MV-4-11 (cell line): ENCODE measurements around the gene CELF2.

Experiments
- DNase-seq: peaks from one replicate; lab custom pipeline; 2025; lab: John Stamatoyannopoulos, UW

CELF2 gene

GRCh38 chr10:11249808-11250195 lies 232.1 kb downstream of the CELF2 start:
- no peak for DNase-seq

- no peak for DNase-seq
Observed at GRCh38 chr10:11250304-11250703, 232.6 kb downstream of the CELF2 start.

GRCh38 chr10:11252887-11253286 lies 235.2 kb downstream of the CELF2 start:
- no peak for DNase-seq

- no peak for DNase-seq
Observed at GRCh38 chr10:11253385-11254002, 235.8 kb downstream of the CELF2 start.

- DNase-seq = no peak
Observed at GRCh38 chr10:11255156-11255555, 237.5 kb downstream of the CELF2 start.

- DNase-seq = peak; percentile 54
Observed at GRCh38 chr10:11255796-11256444, 238.2 kb downstream of the CELF2 start.

- no peak for DNase-seq
Observed at GRCh38 chr10:11256896-11257295, 239.2 kb downstream of the CELF2 start.

- DNase-seq = no peak
Observed at GRCh38 chr10:11257440-11258090, 239.9 kb downstream of the CELF2 start.

GRCh38 chr10:11260170-11260569 lies 242.5 kb downstream of the CELF2 start:
- no peak for DNase-seq

- DNase-seq = no peak
Observed at GRCh38 chr10:11261143-11261542, 243.5 kb downstream of the CELF2 start.

GRCh38 chr10:11261687-11262493 lies 244.2 kb downstream of the CELF2 start:
- no peak for DNase-seq

GRCh38 chr10:11262494-11263345 lies 245.0 kb downstream of the CELF2 start:
- no peak for DNase-seq

GRCh38 chr10:11263767-11264166 lies 246.1 kb downstream of the CELF2 start:
- DNase-seq = no peak

- DNase-seq = no peak
Observed at GRCh38 chr10:11264296-11265048, 246.8 kb downstream of the CELF2 start.

- DNase-seq = no peak
Observed at GRCh38 chr10:11265484-11265883, 247.8 kb downstream of the CELF2 start.

GRCh38 chr10:11266426-11266825 lies 248.8 kb downstream of the CELF2 start:
- no peak for DNase-seq

GRCh38 chr10:11270135-11270857 lies 252.6 kb downstream of the CELF2 start:
- peak; percentile 35 for DNase-seq

GRCh38 chr10:11270858-11271179 lies 253.1 kb downstream of the CELF2 start:
- no peak for DNase-seq

GRCh38 chr10:11272915-11273389 lies 255.3 kb downstream of the CELF2 start:
- DNase-seq = no peak

- DNase-seq = no peak
Observed at GRCh38 chr10:11274452-11274851, 256.8 kb downstream of the CELF2 start.
